Osteocyte (in vitro differentiated cells): ENCODE results near the gene RNGTT. TPM values are rescaled to one million over a fixed set of nuclear protein-coding genes. Genes with fewer than 3 reads are reported as not detected.
A peak's percentile ranks its signal among the peaks of the same experiment; 100 is the strongest.
"Not testable (repeated sequence)": the region's sequence is repeated elsewhere in the genome, so short reads cannot be mapped to it uniquely, and the experiment has no call there.

Experiments
- DNase-seq: peaks from one replicate; pipeline ENCODE4 v3.0.0; 2021; ENCODE audit warnings: mixed read lengths; ENCODE audit not compliant: unreplicated experiment; ENCODE audit errors: extremely low spot score
- H3K27ac Mint-ChIP-seq: one replicate; pipeline ENCODE4 v1.8.0; 2021; ENCODE audit warnings: mild to moderate bottlenecking, mixed read lengths; ENCODE audit not compliant: unreplicated experiment
- H3K27me3 Mint-ChIP-seq: one replicate; pipeline ENCODE4 v1.8.0; 2021; ENCODE audit warnings: mixed read lengths; ENCODE audit not compliant: unreplicated experiment
- H3K36me3 Mint-ChIP-seq: one replicate; pipeline ENCODE4 v1.8.0; 2021; ENCODE audit warnings: mixed read lengths; ENCODE audit not compliant: unreplicated experiment
- H3K4me1 Mint-ChIP-seq: one replicate; pipeline ENCODE4 v1.8.0; 2021; ENCODE audit warnings: mixed read lengths; ENCODE audit not compliant: unreplicated experiment
- H3K4me3 Mint-ChIP-seq: one replicate; pipeline ENCODE4 v1.8.0; 2021; ENCODE audit warnings: mild to moderate bottlenecking, moderate library complexity, mixed read lengths; ENCODE audit not compliant: unreplicated experiment
- H3K9me3 Mint-ChIP-seq: one replicate; pipeline ENCODE4 v1.8.0; 2021; ENCODE audit warnings: mixed read lengths; ENCODE audit not compliant: unreplicated experiment
- CTCF ChIP-seq: fragments of 200-600 bp; sonication (generic); IDR thresholded peaks from 2 replicates; pipeline ENCODE4 v1.5.0; 2021; ENCODE audit warnings: antibody characterized with exemption, mild to moderate bottlenecking, moderate library complexity
- total RNA-seq: library from RNA; stranded (reverse); gene quantifications from 2 replicates; pipeline ENCODE4 v1.2.1, GENCODE V29; 2021

Gene RNGTT
- total RNA-seq, 1 donor from 2014 or later: 12.7 TPM

GRCh38 chr6:88804701-88805100 is 158.7 kb downstream of the RNGTT start:
- no peak for DNase-seq
- Mint-ChIP-seq H3K4me1 (peaks cover 20% of the 10 kb centered on the region), H3K9me3 (peaks cover 14% of the 10 kb centered on the region), H3K27me3 (no peaks in the 10 kb centered on the region), H3K36me3 (peaks cover 11% of the 10 kb centered on the region), H3K4me3 (no peak overlapping the region), H3K27ac (no peak overlapping the region)
- no peak for TF ChIP-seq CTCF

- no peak for TF ChIP-seq CTCF
- peaks cover 2% of the 10 kb centered on the region for H3K4me1 Mint-ChIP-seq
- DNase-seq: no peak
- no peaks in the 10 kb centered on the region for H3K36me3 Mint-ChIP-seq
- no peaks in the 10 kb centered on the region for H3K27me3 Mint-ChIP-seq
- no peaks in the 10 kb centered on the region for H3K9me3 Mint-ChIP-seq
- H3K4me3 Mint-ChIP-seq: no peak overlapping the region
- no peak overlapping the region for H3K27ac Mint-ChIP-seq
These were observed 177.9 kb downstream of the RNGTT start for GRCh38 chr6:88785478-88785877.

DNA sequence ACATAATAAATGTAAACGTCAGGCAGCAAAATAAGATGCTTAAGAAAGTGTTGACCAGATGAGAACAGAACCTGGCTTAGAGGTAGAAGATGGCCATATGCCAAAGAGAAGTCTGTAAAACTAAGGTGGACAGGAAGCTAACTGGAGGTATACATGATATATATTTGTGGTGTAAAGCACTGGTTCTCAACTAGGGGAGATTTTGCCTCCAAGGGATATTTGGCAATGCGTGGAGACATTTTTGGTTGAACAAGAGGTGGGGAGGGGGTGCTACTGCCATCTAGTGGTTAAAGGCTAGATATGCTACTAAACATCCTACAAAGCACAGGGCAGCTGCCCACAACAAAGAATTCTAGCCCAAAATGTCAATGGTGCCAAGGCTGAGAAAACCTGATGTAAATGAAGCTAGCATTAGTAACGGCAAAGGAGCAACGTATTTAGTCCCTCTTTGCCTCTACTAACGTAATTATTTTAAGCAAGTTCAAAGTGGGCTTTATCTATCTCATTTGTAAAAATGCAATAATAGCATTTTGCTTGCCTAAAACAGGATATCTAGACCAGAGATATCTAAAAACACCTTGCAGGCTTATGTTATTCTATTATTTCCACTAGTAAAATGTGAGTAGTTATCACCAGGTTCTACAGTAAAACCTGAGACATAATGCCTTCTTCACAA is 182.6 kb downstream of the RNGTT start:
- DNase-seq: no peak
- TF ChIP-seq CTCF: peak; percentile 90
- H3K4me1 Mint-ChIP-seq: peaks cover 2% of the 10 kb centered on the region
- H3K4me3 Mint-ChIP-seq: no peak overlapping the region
- peaks cover 5% of the 10 kb centered on the region for H3K36me3 Mint-ChIP-seq
- H3K27ac Mint-ChIP-seq: no peak overlapping the region
- no peaks in the 10 kb centered on the region for H3K27me3 Mint-ChIP-seq
- H3K9me3 Mint-ChIP-seq: peaks cover 6% of the 10 kb centered on the region

DNA sequence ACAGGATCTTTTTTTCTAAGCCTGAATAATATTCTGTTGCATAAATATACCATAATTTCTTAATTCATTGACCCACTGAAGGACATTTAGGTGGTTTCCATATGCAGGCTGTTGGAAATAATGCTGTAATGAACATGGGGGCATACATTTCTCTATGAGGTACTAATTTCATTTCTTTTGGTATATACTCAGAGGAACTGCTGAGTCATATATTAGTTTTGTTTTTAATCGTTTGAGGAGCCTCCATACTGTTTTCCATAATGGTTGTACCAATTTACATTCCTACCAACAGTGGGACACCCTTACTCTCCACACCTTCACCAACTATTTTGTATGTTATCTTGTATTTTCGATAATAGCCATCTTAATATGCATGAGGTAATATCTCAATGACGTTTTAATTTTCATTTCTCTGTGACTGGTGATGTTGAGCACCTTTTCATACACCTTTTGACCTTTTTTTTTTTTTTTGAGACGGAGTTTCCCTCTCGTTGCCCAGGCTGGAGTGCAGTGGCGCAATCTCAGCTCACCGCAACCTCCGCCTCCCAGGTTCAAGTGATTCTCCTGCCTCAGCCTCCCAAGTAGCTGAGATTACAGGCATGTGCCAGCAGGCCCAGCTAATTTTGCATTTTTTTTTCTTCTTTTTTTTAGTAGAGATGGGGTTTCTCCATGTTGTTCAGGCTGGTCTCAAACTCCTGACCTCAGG is 187.4 kb downstream of the RNGTT start:
- Mint-ChIP-seq H3K9me3 (peaks cover 6% of the 10 kb centered on the region), H3K4me3 (no peak overlapping the region), H3K27me3 (no peaks in the 10 kb centered on the region), H3K4me1 (peaks cover 2% of the 10 kb centered on the region), H3K27ac (no peak overlapping the region), H3K36me3 (peaks cover 5% of the 10 kb centered on the region)
- TF ChIP-seq CTCF: no peak
- DNase-seq: no peak

GRCh38 chr6:88768114-88768513 is 195.3 kb downstream of the RNGTT start:
- H3K4me3 Mint-ChIP-seq, H3K27me3 Mint-ChIP-seq: not testable (repeated sequence)

More at GRCh38 chr6:88768114-88768513, 195.3 kb downstream of the RNGTT start:
- not testable (repeated sequence) for H3K9me3 Mint-ChIP-seq, DNase-seq, H3K4me1 Mint-ChIP-seq, H3K27ac Mint-ChIP-seq, H3K36me3 Mint-ChIP-seq
